IPS-18a (cell line): ENCODE results near the gene PPP6R3.
"Not testable (repeated sequence)": the region's sequence is repeated elsewhere in the genome, so short reads cannot be mapped to it uniquely, and the experiment has no call there.

ENCODE experiments used
- H3K27ac ChIP-seq: one replicate; pipeline ENCODE4 v1.5.1; 2013; ENCODE audit warnings: low read length
- H3K27me3 ChIP-seq: one replicate; pipeline ENCODE4 v1.6.1; 2013; ENCODE audit warnings: mild to moderate bottlenecking, low read length; ENCODE audit not compliant: control insufficient read depth, insufficient read depth
- H3K36me3 ChIP-seq: one replicate; pipeline ENCODE4 v1.6.1; 2013; ENCODE audit warnings: low read depth, low read length; ENCODE audit not compliant: control insufficient read depth
- H3K4me1 ChIP-seq: one replicate; pipeline ENCODE4 v1.6.1; 2013; ENCODE audit warnings: low read depth, low read length; ENCODE audit not compliant: control insufficient read depth
- H3K4me3 ChIP-seq: one replicate; pipeline ENCODE4 v1.5.1; 2013; ENCODE audit warnings: low read length
- H3K9ac ChIP-seq: one replicate; pipeline ENCODE4 v1.6.1; 2013; ENCODE audit warnings: mild to moderate bottlenecking, low read length, moderate library complexity
- H3K9me3 ChIP-seq: one replicate; pipeline ENCODE4 v1.6.1; 2013; ENCODE audit warnings: low read depth, low read length; ENCODE audit not compliant: control insufficient read depth

The PPP6R3 gene

GRCh38 chr11:68424981-68425865, 35.3 kb upstream of the PPP6R3 start:
- no peak overlapping the region for H3K4me3 ChIP-seq
- H3K36me3 ChIP-seq: peaks cover 13% of the 10 kb centered on the region
- H3K9me3 ChIP-seq: peaks cover 5% of the 10 kb centered on the region

GRCh38 chr11:68425866-68426380, 34.6 kb upstream of the PPP6R3 start:
- peaks cover 13% of the 10 kb centered on the region for H3K36me3 ChIP-seq
- peaks cover 5% of the 10 kb centered on the region for H3K9me3 ChIP-seq
- no peaks in the 10 kb centered on the region for H3K27me3 ChIP-seq
- H3K4me1 ChIP-seq: no peaks in the 10 kb centered on the region
- H3K9ac ChIP-seq: no peak overlapping the region
- H3K4me3 ChIP-seq: no peak overlapping the region
- H3K27ac ChIP-seq: no peak overlapping the region

More at GRCh38 chr11:68424981-68425865, 35.3 kb upstream of the PPP6R3 start:
- Histone ChIP-seq H3K27me3 (no peaks in the 10 kb centered on the region), H3K27ac (no peak overlapping the region), H3K9ac (no peak overlapping the region), H3K4me1 (no peaks in the 10 kb centered on the region)

- Histone ChIP-seq H3K4me3 (no peak overlapping the region), H3K27me3 (no peaks in the 10 kb centered on the region), H3K27ac (no peak overlapping the region), H3K9me3 (peaks cover 5% of the 10 kb centered on the region), H3K4me1 (no peaks in the 10 kb centered on the region), H3K9ac (no peak overlapping the region), H3K36me3 (peaks cover 13% of the 10 kb centered on the region)
These were observed 30.9 kb upstream of the PPP6R3 start for GRCh38 chr11:68429661-68430060.

GRCh38 chr11:68430384-68430783, 30.2 kb upstream of the PPP6R3 start:
- Histone ChIP-seq H3K4me1 (no peaks in the 10 kb centered on the region), H3K4me3 (no peak overlapping the region), H3K36me3 (peaks cover 13% of the 10 kb centered on the region)

DNA sequence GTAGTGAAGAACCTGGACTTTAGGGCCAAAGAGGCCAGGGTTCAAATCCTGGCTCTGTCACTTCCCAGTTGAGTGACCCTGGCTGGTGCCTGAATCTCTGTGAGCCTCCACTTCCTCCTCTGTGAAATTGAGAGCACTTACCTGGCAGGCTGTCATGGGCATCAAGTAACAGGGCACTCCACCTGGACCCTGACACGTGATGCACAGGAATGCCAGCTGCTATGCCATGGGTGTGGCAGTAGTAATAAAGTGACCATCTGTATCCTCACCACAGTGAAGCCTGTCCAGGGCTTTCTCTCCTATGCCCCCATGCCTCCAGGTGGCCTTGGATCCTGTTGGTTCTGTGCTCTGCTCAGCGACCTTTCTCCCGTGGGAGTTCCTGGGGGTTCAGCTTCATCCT, 29.8 kb upstream of the PPP6R3 start:
- no peak overlapping the region for H3K9ac ChIP-seq
- no peaks in the 10 kb centered on the region for H3K4me1 ChIP-seq
- H3K9me3 ChIP-seq: peaks cover 5% of the 10 kb centered on the region
- peaks cover 13% of the 10 kb centered on the region for H3K36me3 ChIP-seq
- no peak overlapping the region for H3K4me3 ChIP-seq
- H3K27ac ChIP-seq: no peak overlapping the region
- H3K27me3 ChIP-seq: no peaks in the 10 kb centered on the region

More at GRCh38 chr11:68430384-68430783, 30.2 kb upstream of the PPP6R3 start:
- no peak overlapping the region for H3K27ac ChIP-seq
- peaks cover 5% of the 10 kb centered on the region for H3K9me3 ChIP-seq
- H3K27me3 ChIP-seq: no peaks in the 10 kb centered on the region
- no peak overlapping the region for H3K9ac ChIP-seq

DNA sequence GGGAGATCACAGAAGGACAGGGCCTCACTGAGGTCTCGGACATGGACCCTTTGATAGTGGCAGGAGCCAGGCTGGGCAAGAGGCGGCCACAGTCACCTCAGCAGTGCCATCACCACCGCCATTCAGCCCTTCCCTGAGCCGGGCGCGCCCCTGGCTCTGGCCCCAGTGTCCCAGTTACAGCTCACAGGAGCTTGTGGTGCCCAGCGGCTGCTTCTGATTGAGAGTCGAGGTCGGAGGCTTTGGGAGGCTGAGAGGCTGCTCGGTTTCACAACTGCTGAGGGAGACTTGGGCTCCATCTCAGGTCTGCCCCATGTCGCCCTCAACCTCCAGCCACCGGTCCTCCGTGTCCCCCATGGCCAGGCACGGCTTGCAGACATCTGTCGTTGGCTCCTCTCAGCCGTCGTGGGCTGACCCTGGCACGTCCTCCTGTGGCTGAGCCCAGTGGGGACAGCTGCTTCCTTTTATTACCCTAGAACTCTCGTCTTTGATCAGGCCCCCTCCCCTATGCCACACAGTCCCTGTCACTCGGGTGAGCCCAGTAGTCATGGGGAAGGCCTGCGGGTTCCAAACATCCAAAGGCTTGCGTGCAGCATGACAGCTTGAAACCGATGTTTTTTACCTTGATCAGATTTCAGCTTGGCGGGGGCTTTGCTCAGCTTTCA, 28.4 kb upstream of the PPP6R3 start:
- H3K4me1 ChIP-seq: no peaks in the 10 kb centered on the region
- H3K4me3 ChIP-seq: no peak overlapping the region
- peaks cover 5% of the 10 kb centered on the region for H3K9me3 ChIP-seq
- H3K36me3 ChIP-seq: peaks cover 8% of the 10 kb centered on the region
- H3K9ac ChIP-seq: no peak overlapping the region
- H3K27ac ChIP-seq: no peak overlapping the region
- no peaks in the 10 kb centered on the region for H3K27me3 ChIP-seq

- H3K27me3 ChIP-seq: no peaks in the 10 kb centered on the region
- peaks cover 5% of the 10 kb centered on the region for H3K9me3 ChIP-seq
- peaks cover 8% of the 10 kb centered on the region for H3K36me3 ChIP-seq
- H3K4me3 ChIP-seq: no peak overlapping the region
- no peak overlapping the region for H3K9ac ChIP-seq
- no peaks in the 10 kb centered on the region for H3K4me1 ChIP-seq
- H3K27ac ChIP-seq: no peak overlapping the region
These were observed 27.7 kb upstream of the PPP6R3 start for GRCh38 chr11:68432874-68433273.

DNA sequence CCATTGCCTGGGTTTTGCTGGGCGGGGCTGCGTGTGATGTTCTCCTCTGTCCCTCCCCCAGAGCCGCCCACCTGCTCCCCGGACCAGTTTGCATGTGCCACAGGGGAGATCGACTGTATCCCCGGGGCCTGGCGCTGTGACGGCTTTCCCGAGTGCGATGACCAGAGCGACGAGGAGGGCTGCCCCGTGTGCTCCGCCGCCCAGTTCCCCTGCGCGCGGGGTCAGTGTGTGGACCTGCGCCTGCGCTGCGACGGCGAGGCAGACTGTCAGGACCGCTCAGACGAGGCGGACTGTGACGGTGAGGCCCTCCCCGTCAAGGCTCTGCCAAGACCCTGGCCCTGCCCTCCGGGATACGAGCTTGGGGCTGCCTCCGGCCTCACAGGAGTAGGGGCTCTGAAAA, 27.0 kb upstream of the PPP6R3 start:
- peaks cover 8% of the 10 kb centered on the region for H3K36me3 ChIP-seq
- H3K9me3 ChIP-seq: peaks cover 5% of the 10 kb centered on the region
- H3K27me3 ChIP-seq: no peaks in the 10 kb centered on the region
- H3K9ac ChIP-seq: no peak overlapping the region
- no peak overlapping the region for H3K27ac ChIP-seq
- H3K4me1 ChIP-seq: no peaks in the 10 kb centered on the region
- H3K4me3 ChIP-seq: no peak overlapping the region

DNA sequence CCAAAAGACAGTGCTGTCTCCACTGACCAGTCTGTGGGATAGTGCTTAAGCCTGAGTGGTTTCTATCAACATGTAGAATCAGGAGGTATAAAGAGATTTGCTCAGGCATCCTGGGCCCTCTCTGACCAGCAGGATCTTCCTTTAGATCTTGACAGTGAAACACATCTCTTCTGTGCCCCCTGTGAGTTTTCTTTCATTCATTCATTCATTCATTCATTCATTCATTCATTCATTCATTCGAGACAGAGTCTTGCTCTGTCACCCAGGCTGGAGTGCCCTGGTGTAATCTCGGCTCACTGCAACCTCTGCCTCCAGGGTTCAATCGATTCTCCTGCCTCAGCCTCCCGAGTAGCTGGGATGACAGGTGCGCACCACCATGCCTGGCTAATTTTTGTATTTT, 26.4 kb upstream of the PPP6R3 start:
- not testable (repeated sequence) for H3K27me3 ChIP-seq, H3K4me3 ChIP-seq, H3K27ac ChIP-seq, H3K9me3 ChIP-seq, H3K36me3 ChIP-seq, H3K9ac ChIP-seq, H3K4me1 ChIP-seq

DNA sequence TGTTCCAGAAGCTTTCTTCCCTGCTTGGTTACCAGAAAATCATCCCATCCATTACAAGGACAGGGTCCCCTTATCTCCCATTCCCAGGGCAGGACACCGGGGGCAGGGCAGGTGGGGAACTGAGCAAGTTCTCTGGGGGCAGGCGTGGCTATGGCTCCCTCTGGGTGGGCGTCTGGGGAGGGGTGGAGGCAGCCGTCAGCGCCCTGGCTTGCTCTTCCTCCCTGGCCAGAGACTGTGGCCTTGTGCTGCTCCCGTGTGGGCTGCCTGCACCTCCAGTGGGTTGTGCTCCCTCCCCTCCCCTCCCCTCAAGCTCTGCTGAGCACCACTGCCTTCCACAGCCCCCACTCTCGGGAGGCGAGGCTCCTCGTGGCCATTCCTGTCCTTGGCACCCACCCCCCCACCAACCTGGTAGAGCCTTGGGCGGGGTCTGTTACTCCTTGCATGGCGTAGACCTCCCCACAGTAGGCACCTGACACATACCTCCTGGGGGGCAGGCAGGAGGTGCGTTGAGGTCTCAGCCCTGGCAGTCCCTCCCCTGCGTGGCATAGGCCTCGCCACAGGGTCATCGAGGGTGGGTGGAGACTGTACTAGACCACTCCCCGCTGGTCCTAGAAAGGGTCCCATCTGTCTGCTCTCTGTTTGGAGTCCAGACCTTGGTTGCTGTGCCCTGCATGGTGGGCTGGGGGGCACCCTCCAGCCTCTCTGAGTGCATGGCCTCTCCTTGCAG, 24.2 kb upstream of the PPP6R3 start:
- Histone ChIP-seq H3K36me3 (no peaks in the 10 kb centered on the region), H3K9ac (no peak overlapping the region), H3K9me3 (no peaks in the 10 kb centered on the region), H3K27ac (no peak overlapping the region), H3K27me3 (no peaks in the 10 kb centered on the region), H3K4me3 (no peak overlapping the region), H3K4me1 (peaks cover 11% of the 10 kb centered on the region)
